Measurements from ENCODE around the gene PLAAT4. TPM values are rescaled to one million over a fixed set of nuclear protein-coding genes. Genes with fewer than 3 reads are reported as not detected.

The PLAAT4 gene
- total and polyA plus RNA-seq, 2 of the 8 experiments (the other 6 are each of a cell fraction or from before 2014, with no cell fraction given), result 2.8 to 4.1 TPM

GRCh38 chr11:63564784-63565350 lies 28.3 kb downstream of the PLAAT4 start (continued):
- TF ChIP-seq, protein P1, sequence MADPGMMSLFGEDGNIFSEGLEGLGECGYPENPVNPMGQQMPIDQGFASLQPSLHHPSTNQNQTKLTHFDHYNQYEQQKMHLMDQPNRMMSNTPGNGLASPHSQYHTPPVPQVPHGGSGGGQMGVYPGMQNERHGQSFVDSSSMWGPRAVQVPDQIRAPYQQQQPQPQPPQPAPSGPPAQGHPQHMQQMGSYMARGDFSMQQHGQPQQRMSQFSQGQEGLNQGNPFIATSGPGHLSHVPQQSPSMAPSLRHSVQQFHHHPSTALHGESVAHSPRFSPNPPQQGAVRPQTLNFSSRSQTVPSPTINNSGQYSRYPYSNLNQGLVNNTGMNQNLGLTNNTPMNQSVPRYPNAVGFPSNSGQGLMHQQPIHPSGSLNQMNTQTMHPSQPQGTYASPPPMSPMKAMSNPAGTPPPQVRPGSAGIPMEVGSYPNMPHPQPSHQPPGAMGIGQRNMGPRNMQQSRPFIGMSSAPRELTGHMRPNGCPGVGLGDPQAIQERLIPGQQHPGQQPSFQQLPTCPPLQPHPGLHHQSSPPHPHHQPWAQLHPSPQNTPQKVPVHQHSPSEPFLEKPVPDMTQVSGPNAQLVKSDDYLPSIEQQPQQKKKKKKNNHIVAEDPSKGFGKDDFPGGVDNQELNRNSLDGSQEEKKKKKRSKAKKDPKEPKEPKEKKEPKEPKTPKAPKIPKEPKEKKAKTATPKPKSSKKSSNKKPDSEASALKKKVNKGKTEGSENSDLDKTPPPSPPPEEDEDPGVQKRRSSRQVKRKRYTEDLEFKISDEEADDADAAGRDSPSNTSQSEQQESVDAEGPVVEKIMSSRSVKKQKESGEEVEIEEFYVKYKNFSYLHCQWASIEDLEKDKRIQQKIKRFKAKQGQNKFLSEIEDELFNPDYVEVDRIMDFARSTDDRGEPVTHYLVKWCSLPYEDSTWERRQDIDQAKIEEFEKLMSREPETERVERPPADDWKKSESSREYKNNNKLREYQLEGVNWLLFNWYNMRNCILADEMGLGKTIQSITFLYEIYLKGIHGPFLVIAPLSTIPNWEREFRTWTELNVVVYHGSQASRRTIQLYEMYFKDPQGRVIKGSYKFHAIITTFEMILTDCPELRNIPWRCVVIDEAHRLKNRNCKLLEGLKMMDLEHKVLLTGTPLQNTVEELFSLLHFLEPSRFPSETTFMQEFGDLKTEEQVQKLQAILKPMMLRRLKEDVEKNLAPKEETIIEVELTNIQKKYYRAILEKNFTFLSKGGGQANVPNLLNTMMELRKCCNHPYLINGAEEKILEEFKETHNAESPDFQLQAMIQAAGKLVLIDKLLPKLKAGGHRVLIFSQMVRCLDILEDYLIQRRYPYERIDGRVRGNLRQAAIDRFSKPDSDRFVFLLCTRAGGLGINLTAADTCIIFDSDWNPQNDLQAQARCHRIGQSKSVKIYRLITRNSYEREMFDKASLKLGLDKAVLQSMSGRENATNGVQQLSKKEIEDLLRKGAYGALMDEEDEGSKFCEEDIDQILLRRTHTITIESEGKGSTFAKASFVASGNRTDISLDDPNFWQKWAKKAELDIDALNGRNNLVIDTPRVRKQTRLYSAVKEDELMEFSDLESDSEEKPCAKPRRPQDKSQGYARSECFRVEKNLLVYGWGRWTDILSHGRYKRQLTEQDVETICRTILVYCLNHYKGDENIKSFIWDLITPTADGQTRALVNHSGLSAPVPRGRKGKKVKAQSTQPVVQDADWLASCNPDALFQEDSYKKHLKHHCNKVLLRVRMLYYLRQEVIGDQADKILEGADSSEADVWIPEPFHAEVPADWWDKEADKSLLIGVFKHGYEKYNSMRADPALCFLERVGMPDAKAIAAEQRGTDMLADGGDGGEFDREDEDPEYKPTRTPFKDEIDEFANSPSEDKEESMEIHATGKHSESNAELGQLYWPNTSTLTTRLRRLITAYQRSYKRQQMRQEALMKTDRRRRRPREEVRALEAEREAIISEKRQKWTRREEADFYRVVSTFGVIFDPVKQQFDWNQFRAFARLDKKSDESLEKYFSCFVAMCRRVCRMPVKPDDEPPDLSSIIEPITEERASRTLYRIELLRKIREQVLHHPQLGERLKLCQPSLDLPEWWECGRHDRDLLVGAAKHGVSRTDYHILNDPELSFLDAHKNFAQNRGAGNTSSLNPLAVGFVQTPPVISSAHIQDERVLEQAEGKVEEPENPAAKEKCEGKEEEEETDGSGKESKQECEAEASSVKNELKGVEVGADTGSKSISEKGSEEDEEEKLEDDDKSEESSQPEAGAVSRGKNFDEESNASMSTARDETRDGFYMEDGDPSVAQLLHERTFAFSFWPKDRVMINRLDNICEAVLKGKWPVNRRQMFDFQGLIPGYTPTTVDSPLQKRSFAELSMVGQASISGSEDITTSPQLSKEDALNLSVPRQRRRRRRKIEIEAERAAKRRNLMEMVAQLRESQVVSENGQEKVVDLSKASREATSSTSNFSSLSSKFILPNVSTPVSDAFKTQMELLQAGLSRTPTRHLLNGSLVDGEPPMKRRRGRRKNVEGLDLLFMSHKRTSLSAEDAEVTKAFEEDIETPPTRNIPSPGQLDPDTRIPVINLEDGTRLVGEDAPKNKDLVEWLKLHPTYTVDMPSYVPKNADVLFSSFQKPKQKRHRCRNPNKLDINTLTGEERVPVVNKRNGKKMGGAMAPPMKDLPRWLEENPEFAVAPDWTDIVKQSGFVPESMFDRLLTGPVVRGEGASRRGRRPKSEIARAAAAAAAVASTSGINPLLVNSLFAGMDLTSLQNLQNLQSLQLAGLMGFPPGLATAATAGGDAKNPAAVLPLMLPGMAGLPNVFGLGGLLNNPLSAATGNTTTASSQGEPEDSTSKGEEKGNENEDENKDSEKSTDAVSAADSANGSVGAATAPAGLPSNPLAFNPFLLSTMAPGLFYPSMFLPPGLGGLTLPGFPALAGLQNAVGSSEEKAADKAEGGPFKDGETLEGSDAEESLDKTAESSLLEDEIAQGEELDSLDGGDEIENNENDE (IDR thresholded peaks at IDR 0.05; ENCODE audit: insufficient replicate concordance, low read length), result no peak
- no peak for TF ChIP-seq CHD1 (IDR thresholded peaks at IDR 0.05; ENCODE audit: low read depth, low read length)
- TF ChIP-seq TAF1 (IDR thresholded peaks at IDR 0.05; ENCODE audit: low read depth, low read length), result no peak
- no peak for TF ChIP-seq SP2 (IDR thresholded peaks at IDR 0.05; ENCODE audit: low read length)
- no peak for TF ChIP-seq BCL11A (IDR thresholded peaks at IDR 0.05; ENCODE audit: low read depth in 2 of 2, low read length in 2 of 2)
- no peak for TF ChIP-seq CHD2 (IDR thresholded peaks at IDR 0.05; ENCODE audit: low read length)
- no peak for TF ChIP-seq SIN3A (conservative IDR thresholded peaks at IDR 0.05 in 1 of 2, IDR thresholded peaks at IDR 0.05 in 1 of 2; ENCODE audit: low read depth in 1 of 2, low read length in 2 of 2)
- no peak for TF ChIP-seq TEAD4 (IDR thresholded peaks at IDR 0.05; ENCODE audit: low read depth, low read length)
- TF ChIP-seq, protein P2, sequence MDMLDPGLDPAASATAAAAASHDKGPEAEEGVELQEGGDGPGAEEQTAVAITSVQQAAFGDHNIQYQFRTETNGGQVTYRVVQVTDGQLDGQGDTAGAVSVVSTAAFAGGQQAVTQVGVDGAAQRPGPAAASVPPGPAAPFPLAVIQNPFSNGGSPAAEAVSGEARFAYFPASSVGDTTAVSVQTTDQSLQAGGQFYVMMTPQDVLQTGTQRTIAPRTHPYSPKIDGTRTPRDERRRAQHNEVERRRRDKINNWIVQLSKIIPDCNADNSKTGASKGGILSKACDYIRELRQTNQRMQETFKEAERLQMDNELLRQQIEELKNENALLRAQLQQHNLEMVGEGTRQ (IDR thresholded peaks at IDR 0.05; ENCODE audit: low read length), result no peak
- TF ChIP-seq CBX5 (IDR thresholded peaks at IDR 0.05; ENCODE audit: low read depth, low read length), result no peak
- TF ChIP-seq POU5F1 (IDR thresholded peaks at IDR 0.05; ENCODE audit: low read depth, low read length), result no peak

Measured in H1 (cell line).